ENCODE data around the gene OSBPL10. TPM values are rescaled to one million over a fixed set of nuclear protein-coding genes. Genes with fewer than 3 reads are reported as not detected.

Gene OSBPL10
- total RNA-seq, 1 experiment from 2014 or later: 2.3 TPM

- intact Hi-C loops (cut with micrococcal nuclease; ENCODE audit: unreplicated experiment): no loop called here
- DNase-seq (ENCODE audit: low spot score): no peak
- Histone ChIP-seq H3K36me3 (ENCODE audit: insufficient read depth, low read length, poor library complexity, severe bottlenecking) (no peaks in the 10 kb centered on the region), H3K4me3 (ENCODE audit: low read depth, low read length, poor library complexity, severe bottlenecking) (no peak overlapping the region), H3K27me3 (replicated peaks; ENCODE audit: insufficient read depth, low read depth, low read length, poor library complexity) (peaks cover 9% of the 10 kb centered on the region), H3K4me1 (ENCODE audit: insufficient read depth, low read length, poor library complexity, severe bottlenecking) (no peaks in the 10 kb centered on the region), H3K27ac (ENCODE audit: low read depth, low read length, poor library complexity, severe bottlenecking) (no peak overlapping the region), H3K9me3 (ENCODE audit: low read depth, low read length, poor library complexity, severe bottlenecking) (no peaks in the 10 kb centered on the region)
- ChIA-PET POLR2A (ENCODE audit: low non-redundant PET) (no interaction called here), CTCF (no interaction called here)
- TF ChIP-seq CTCF (conservative IDR thresholded peaks at IDR 0.05; ENCODE audit: low read depth, low read length): no peak
- no peak for TF ChIP-seq EZH2 (IDR thresholded peaks at IDR 0.05; ENCODE audit: borderline replicate concordance, low read depth, low read length, poor library complexity, severe bottlenecking)
- no TSS peak for BruUV-seq (replicated peaks)
Observed at GRCh38 chr3:31974471-31974870, 6.6 kb downstream of the OSBPL10 start.

GRCh38 chr3:31973837-31974236, 7.2 kb downstream of the OSBPL10 start:
- Histone ChIP-seq H3K27ac (ENCODE audit: low read depth, low read length, poor library complexity, severe bottlenecking) (no peak overlapping the region), H3K36me3 (ENCODE audit: insufficient read depth, low read length, poor library complexity, severe bottlenecking) (no peaks in the 10 kb centered on the region), H3K27me3 (replicated peaks; ENCODE audit: insufficient read depth, low read depth, low read length, poor library complexity) (peaks cover 3% of the 10 kb centered on the region), H3K9me3 (ENCODE audit: low read depth, low read length, poor library complexity, severe bottlenecking) (no peaks in the 10 kb centered on the region), H3K4me3 (ENCODE audit: low read depth, low read length, poor library complexity, severe bottlenecking) (no peak overlapping the region), H3K4me1 (ENCODE audit: insufficient read depth, low read length, poor library complexity, severe bottlenecking) (no peaks in the 10 kb centered on the region)
- CTCF ChIA-PET: no interaction called here
- POLR2A ChIA-PET (ENCODE audit: low non-redundant PET): no interaction called here
- no TSS peak for BruUV-seq (replicated peaks)
- TF ChIP-seq CTCF (conservative IDR thresholded peaks at IDR 0.05; ENCODE audit: low read depth, low read length): no peak
- no peak for TF ChIP-seq EZH2 (IDR thresholded peaks at IDR 0.05; ENCODE audit: borderline replicate concordance, low read depth, low read length, poor library complexity, severe bottlenecking)
- no peak for DNase-seq (ENCODE audit: low spot score)
- intact Hi-C loops (cut with micrococcal nuclease; ENCODE audit: unreplicated experiment): no loop called here

- POLR2A ChIA-PET (ENCODE audit: low non-redundant PET): no interaction called here
- no peak overlapping the region for H3K4me3 ChIP-seq (ENCODE audit: low read depth, low read length, poor library complexity, severe bottlenecking)
- CTCF ChIA-PET: no interaction called here
Observed at GRCh38 chr3:31973081-31973480, 8.0 kb downstream of the OSBPL10 start.

More at GRCh38 chr3:31973081-31973480, 8.0 kb downstream of the OSBPL10 start:
- peaks cover 7% of the 10 kb centered on the region for H3K4me1 ChIP-seq (ENCODE audit: insufficient read depth, low read length, poor library complexity, severe bottlenecking)
- TF ChIP-seq CTCF (conservative IDR thresholded peaks at IDR 0.05; ENCODE audit: low read depth, low read length): no peak
- TF ChIP-seq EZH2 (IDR thresholded peaks at IDR 0.05; ENCODE audit: borderline replicate concordance, low read depth, low read length, poor library complexity, severe bottlenecking): no peak
- H3K27ac ChIP-seq (ENCODE audit: low read depth, low read length, poor library complexity, severe bottlenecking): no peak overlapping the region
- no peaks in the 10 kb centered on the region for H3K27me3 ChIP-seq (replicated peaks; ENCODE audit: insufficient read depth, low read depth, low read length, poor library complexity)
- intact Hi-C loops (cut with micrococcal nuclease; ENCODE audit: unreplicated experiment): no loop called here
- H3K36me3 ChIP-seq (ENCODE audit: insufficient read depth, low read length, poor library complexity, severe bottlenecking): no peaks in the 10 kb centered on the region
- H3K9me3 ChIP-seq (ENCODE audit: low read depth, low read length, poor library complexity, severe bottlenecking): no peaks in the 10 kb centered on the region
- no peak for DNase-seq (ENCODE audit: low spot score)
- no TSS peak for BruUV-seq (replicated peaks)
